ENCODE data around the gene CSF2RB.

The CSF2RB gene

GRCh38 chr22:36891646-36892045, 21.8 kb upstream of the CSF2RB start:
- no peak for DNase-seq (ENCODE audit: low read depth)

- DNase-seq (ENCODE audit: low read depth), result no peak
Measured at GRCh38 chr22:36892292-36892691, 21.1 kb upstream of the CSF2RB start.

DNA sequence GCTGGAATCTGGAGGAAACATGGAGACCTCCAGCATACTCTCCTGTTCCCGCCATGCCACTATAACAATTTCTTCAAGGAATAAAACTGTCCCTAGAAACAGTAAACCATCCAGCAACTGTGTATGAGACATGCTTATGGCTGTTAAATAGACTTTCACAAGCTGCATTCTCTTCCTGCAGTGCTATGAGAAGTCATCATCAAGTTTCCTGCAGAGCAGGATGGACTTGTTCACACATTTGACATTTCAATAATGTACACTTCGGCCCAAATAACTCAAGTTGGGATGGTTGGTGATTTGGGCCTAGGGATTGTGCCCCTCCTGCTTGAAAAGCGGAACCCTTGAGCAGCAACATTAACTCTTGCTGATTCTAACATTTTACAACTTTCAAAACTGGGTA, 20.2 kb upstream of the CSF2RB start:
- no peak for DNase-seq (ENCODE audit: low read depth)

- DNase-seq (ENCODE audit: low read depth), result no peak
Measured at GRCh38 chr22:36894266-36894665, 19.2 kb upstream of the CSF2RB start.

DNA sequence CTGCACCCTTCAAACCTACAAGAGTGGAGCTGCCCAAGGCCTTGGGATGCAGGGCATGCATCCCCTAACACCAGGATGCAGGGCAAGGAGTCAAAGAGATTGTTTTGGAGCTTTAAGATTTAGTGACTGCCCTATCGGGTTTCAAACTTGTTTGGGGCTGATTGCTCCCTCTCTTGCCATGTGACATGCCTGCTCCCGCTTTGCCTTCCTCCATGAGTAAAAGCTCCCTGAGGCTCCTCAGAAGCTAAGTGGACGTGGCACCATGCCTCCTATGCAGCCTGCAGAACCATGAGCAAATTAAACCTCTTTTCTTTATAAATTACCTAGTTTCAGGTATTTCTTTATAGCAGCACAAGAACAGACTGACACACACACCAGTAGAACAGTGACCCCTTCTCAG, 15.8 kb upstream of the CSF2RB start:
- DNase-seq (ENCODE audit: low read depth), result no peak

DNA sequence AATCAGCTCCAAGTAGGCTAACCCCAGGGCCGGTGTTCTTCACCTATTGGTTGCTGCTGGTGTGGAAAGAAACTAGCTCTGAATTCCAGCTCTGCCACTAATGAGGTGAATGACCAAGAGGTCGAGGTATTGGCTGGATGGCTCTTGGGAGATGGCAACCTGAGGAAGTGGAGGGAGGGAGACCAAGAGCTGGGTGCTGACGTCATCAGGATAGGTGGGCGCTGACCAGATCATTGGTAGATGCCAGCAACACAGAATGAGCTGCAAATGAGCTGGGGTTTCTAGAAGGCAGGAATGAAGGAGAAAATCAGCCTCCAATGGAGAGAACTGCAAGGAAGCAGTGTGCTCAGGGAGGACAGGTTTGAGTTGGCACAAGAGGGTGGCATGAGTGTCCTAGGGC, 14.7 kb upstream of the CSF2RB start:
- DNase-seq (ENCODE audit: low read depth), result no peak

- DNase-seq (ENCODE audit: low read depth), result no peak
Measured at GRCh38 chr22:36899498-36899897, 13.9 kb upstream of the CSF2RB start.

GRCh38 chr22:36900225-36900624, 13.2 kb upstream of the CSF2RB start:
- no peak for DNase-seq (ENCODE audit: low read depth)

DNA sequence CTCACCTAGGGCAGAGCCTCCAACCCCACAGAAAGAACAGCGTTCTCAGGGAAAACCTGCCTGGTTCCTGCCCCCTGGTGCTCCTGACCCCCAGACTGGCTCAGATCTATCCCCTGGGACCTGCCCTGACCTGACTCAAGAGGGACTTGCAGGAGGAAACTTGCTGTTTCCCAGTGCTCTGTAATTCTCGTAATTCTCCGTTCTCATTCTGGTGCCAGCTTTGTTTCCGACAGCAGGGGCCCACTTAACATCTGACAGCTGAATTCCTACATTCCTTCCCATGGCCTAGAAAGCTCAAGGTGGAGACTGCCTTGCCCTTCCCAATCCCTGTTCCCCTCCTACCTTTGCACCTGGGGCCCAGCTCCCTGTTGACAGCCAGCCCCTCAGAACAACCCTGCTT, 12.5 kb upstream of the CSF2RB start:
- no peak for DNase-seq (ENCODE audit: low read depth)

DNA sequence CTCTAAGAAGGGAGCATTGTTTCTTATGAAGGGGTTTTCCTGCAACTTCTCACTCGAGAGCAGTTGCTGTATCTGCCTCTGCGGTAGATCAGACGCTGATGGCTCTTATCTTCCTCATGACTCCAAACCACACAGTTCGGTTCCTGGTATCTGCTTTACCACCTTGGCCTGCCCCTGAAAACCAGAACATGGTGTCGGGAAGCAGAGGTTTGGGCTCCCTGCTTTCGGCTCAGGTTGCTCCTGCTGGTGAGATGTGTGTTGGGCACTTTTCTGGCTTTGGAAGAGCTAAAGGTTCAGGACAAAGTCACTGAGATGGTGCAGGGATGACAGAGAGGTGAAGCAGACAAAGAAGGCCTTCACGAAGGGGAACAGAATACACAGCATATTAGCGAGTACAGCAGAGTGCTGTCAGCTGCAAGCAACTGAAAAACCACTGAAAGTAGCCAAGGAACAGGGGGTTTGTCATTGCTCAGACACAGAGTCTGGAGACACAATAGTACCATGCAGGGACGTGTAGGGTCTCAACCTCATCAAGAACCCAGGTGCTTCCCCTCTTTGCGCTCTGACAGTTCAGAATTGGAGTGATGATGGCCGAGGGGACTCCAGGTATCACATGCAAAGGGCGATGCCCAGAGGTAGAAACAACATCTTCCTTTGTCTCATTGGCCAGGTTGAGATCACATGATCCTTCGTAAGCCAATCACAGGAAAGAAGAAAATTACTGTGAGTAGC, 11.9 kb upstream of the CSF2RB start:
- no peak for DNase-seq (ENCODE audit: low read depth)

GRCh38 chr22:36902143-36902926, 11.1 kb upstream of the CSF2RB start:
- no peak for DNase-seq (ENCODE audit: low read depth)

DNA sequence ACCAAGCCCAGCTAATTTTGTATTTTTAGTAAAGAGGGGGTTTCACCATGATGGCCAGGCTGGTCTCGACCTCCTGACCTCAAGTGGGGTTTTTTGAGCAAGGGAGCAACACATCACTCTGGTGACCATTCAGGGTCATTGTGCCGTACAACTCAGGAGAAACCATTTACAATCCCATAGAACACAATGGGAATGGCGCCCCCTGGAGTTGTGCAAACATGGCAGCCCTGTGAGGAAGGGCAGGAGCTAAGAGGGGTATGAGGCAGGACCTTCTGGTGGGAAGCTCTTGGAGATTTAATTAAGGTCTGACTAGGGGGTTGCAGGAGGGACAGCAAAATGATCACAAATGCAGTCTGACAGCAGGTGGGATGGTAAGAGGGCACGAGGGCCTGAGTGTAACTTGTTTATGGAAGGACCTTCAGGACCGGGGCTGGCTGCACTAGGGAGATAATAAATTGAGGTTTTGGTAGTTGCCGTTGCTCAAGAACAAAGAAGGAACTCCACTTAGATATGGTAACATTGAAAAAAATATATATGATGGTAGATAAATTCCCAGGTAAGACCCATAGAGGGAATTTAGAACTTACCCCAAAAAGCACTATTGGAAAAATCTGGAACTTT, 9.1 kb upstream of the CSF2RB start:
- DNase-seq (ENCODE audit: low read depth), result no peak

- DNase-seq (ENCODE audit: low read depth), result no peak
Measured at GRCh38 chr22:36907253-36908195, 5.9 kb upstream of the CSF2RB start.

DNA sequence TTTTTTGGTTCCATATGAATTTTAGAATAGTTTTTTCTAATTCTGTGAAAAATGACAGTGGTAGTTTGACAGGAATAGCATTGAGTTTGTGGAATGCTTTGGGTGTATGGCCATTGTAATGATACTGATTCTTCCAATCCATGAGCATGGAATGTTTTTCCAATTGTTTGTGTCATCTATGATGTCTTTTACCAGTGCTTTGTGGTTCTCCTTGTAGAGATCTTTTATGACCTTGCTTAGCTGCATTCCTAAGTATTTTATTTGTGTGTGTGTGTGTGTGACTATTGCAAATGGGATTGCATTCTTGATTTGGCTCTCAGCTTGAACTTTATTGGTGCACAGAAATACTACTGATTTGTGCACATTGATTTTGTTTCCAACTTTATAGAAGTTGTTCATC, 3.0 kb upstream of the CSF2RB start:
- DNase-seq (ENCODE audit: low read depth), result no peak

DNA sequence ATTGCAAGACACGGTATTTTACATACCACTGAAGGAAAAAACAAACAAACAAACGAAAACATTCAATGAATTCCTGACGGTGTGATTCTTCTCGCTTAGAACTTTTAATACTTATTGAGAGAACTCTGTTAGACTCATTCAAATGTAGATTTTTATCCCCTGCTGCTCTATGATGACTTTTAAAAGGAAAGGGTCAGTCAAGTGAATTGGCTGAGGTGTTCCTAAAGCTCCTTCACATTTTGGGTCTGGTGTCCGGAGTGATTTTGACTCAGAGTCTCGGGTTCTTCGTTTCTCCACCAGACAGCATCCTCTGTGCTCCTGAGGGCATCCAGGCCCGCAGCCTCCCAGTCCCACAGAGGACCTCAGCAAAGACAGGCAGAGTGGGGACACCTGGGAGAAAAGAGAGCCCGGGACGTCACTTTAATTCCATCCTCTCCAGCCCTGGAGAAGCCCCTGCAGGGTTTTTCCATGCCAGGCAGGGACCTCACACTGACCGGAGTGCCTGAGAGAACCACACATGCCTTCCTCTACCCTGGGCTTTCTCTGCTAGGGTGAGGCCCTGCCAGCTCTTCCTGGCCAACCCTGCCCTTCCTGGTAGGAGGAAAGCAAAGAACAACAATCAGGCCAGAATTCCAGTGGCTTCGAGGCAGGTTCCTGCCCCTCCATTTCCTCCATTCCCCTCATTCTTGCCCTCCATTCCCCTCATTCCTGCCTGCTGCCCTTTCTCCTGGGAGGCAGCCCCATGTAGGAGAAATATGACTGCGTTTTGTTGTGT, 1.4 kb upstream of the CSF2RB start:
- DNase-seq (ENCODE audit: low read depth), result no peak

- no peak for DNase-seq (ENCODE audit: low read depth)
Measured at GRCh38 chr22:36912694-36913426, 568 bp upstream of the CSF2RB start.

- no peak for DNase-seq (ENCODE audit: low read depth)
Measured at GRCh38 chr22:36914390-36914752, 943 bp downstream of the CSF2RB start.

DNA sequence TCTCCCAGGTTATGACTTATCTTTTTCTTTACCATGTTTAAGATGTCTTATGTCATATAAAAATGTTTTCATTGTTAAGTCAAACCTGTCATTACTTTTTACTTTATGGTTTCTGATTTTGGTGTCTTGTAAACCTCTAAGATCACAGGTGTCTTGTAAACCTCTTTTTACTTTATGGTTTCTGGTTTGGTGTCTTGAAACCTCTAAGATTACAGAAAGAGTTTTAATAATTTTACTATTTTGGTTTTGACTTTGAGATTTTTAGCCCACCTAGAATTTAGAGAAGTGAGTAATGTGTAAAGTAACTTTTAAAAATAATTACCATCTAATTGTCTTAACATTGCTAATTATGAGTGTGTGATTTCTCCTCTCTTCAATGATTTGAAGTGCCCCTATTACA, 2.6 kb downstream of the CSF2RB start:
- no peak for DNase-seq (ENCODE audit: low read depth)

- DNase-seq (ENCODE audit: low read depth), result no peak
Measured at GRCh38 chr22:36918586-36919284, 5.3 kb downstream of the CSF2RB start.
